ENCODE results near the gene RELN.

GRCh38 chr7:103474956-103475355, 514.5 kb downstream of the RELN start:
- no peak for TF ChIP-seq CTCF (optimal IDR thresholded peaks at IDR 0.05 in 1 of 3, IDR thresholded peaks at IDR 0.05 in 1 of 3, conservative IDR thresholded peaks at IDR 0.05 in 1 of 3; ENCODE audit: extremely low read depth in 1 of 3, insufficient read depth in 2 of 3, low read length in 3 of 3)
- no peak for TF ChIP-seq EZH2 (IDR thresholded peaks at IDR 0.05; ENCODE audit: low read length)

All from keratinocyte (primary cell).